ENCODE measurements around the gene UBA5. TPM values are rescaled to one million over a fixed set of nuclear protein-coding genes. Genes with fewer than 3 reads are reported as not detected.

The UBA5 gene
- polyA plus RNA-seq, 1 donor (not counting 4 experiments of a cell fraction or from before 2014, with no cell fraction given) = 48.0 TPM

GRCh38 chr3:132645058-132645457 is 15.1 kb upstream of the UBA5 start:
- Histone ChIP-seq H3K4me2 (ENCODE audit: control insufficient read depth, extremely low read depth, insufficient read depth, low read depth, low read length) (no peak overlapping the region), H3K9me1 (ENCODE audit: control insufficient read depth, extremely low read depth, insufficient read depth, low read length) (no peaks in the 10 kb centered on the region), H3K36me3 (ENCODE audit: control insufficient read depth in 2 of 2, extremely low read depth in 1 of 2, insufficient read depth in 2 of 2, low read length in 2 of 2) (no peaks in the 10 kb centered on the region), H4K20me1 (ENCODE audit: control insufficient read depth, extremely low read depth, insufficient read depth, low read length) (no peaks in the 10 kb centered on the region), H3K9me3 (ENCODE audit: control insufficient read depth, low read depth, low read length) (no peaks in the 10 kb centered on the region), H3K4me3 (ENCODE audit: control insufficient read depth in 2 of 3, extremely low read depth in 1 of 3, insufficient read depth in 2 of 3, low read depth in 1 of 3, low read length in 3 of 3) (no peak overlapping the region), H3K27me3 (ENCODE audit: control insufficient read depth, extremely low read depth, insufficient read depth, low read length) (no peaks in the 10 kb centered on the region), H3K9ac (ENCODE audit: control insufficient read depth, extremely low read depth, insufficient read depth, low read length) (no peak overlapping the region), H3K27ac (ENCODE audit: control insufficient read depth, insufficient read depth, low read length) (no peak overlapping the region), H3K4me1 (ENCODE audit: control insufficient read depth, extremely low read depth, insufficient read depth, low read length) (peaks cover 9% of the 10 kb centered on the region), H3K79me2 (ENCODE audit: control insufficient read depth, insufficient read depth, low read length) (no peaks in the 10 kb centered on the region), H2AFZ (ENCODE audit: control insufficient read depth, low read length) (no peak overlapping the region)
- dilution Hi-C loops (cut with MboI; ENCODE audit: extremely low pct_ligation_motif_present, low sequenced_read_pairs) = no loop called here
- TF ChIP-seq EZH2 (IDR thresholded peaks at IDR 0.05; ENCODE audit: low read length) (no peak), CTCF (optimal IDR thresholded peaks at IDR 0.05 in 1 of 3, IDR thresholded peaks at IDR 0.05 in 1 of 3, conservative IDR thresholded peaks at IDR 0.05 in 1 of 3; ENCODE audit: extremely low read depth in 1 of 3, insufficient read depth in 2 of 3, low read length in 3 of 3) (no peak)
- no peak for DNase-seq (ENCODE audit: low read depth, low spot score)
- peak; percentile 5 for FAIRE-seq

GRCh38 chr3:132650153-132650552 is 10.0 kb upstream of the UBA5 start:
- Histone ChIP-seq H3K9me1 (ENCODE audit: control insufficient read depth, extremely low read depth, insufficient read depth, low read length) (no peaks in the 10 kb centered on the region), H3K4me2 (ENCODE audit: control insufficient read depth, extremely low read depth, insufficient read depth, low read depth, low read length) (no peak overlapping the region), H2AFZ (ENCODE audit: control insufficient read depth, low read length) (no peak overlapping the region), H3K4me1 (ENCODE audit: control insufficient read depth, extremely low read depth, insufficient read depth, low read length) (no peaks in the 10 kb centered on the region), H3K36me3 (ENCODE audit: control insufficient read depth in 2 of 2, extremely low read depth in 1 of 2, insufficient read depth in 2 of 2, low read length in 2 of 2) (no peaks in the 10 kb centered on the region), H3K9me3 (ENCODE audit: control insufficient read depth, low read depth, low read length) (no peaks in the 10 kb centered on the region), H3K27me3 (ENCODE audit: control insufficient read depth, extremely low read depth, insufficient read depth, low read length) (no peaks in the 10 kb centered on the region), H3K9ac (ENCODE audit: control insufficient read depth, extremely low read depth, insufficient read depth, low read length) (no peak overlapping the region), H3K4me3 (ENCODE audit: control insufficient read depth in 2 of 3, extremely low read depth in 1 of 3, insufficient read depth in 2 of 3, low read depth in 1 of 3, low read length in 3 of 3) (no peak overlapping the region), H3K79me2 (ENCODE audit: control insufficient read depth, insufficient read depth, low read length) (peaks cover 2% of the 10 kb centered on the region), H3K27ac (ENCODE audit: control insufficient read depth, insufficient read depth, low read length) (no peak overlapping the region), H4K20me1 (ENCODE audit: control insufficient read depth, extremely low read depth, insufficient read depth, low read length) (no peaks in the 10 kb centered on the region)
- dilution Hi-C loops (cut with MboI; ENCODE audit: extremely low pct_ligation_motif_present, low sequenced_read_pairs) = no loop called here
- DNase-seq (ENCODE audit: low read depth, low spot score) (no peak), FAIRE-seq (no peak)
- TF ChIP-seq CTCF (optimal IDR thresholded peaks at IDR 0.05 in 1 of 3, IDR thresholded peaks at IDR 0.05 in 1 of 3, conservative IDR thresholded peaks at IDR 0.05 in 1 of 3; ENCODE audit: extremely low read depth in 1 of 3, insufficient read depth in 2 of 3, low read length in 3 of 3) = no peak

All from keratinocyte (primary cell).